SHP77 treated with DMSO at 0.1 percent for 48 hours (cell line): ENCODE measurements around the gene WNT7B.

ENCODE experiments used
- DNase-seq: peaks from one replicate; lab custom pipeline; 2025; lab: John Stamatoyannopoulos, UW

Gene WNT7B

GRCh38 chr22:45871721-45872120 is 105.2 kb downstream of the WNT7B start:
- DNase-seq, result no peak
